ENCODE results near the gene ZNF460. TPM values are rescaled to one million over a fixed set of nuclear protein-coding genes. Genes with fewer than 3 reads are reported as not detected.

ZNF460 gene
- total and polyA plus RNA-seq, 11 donors: 3.6 to 47.9 (median 31.0) TPM

GRCh38 chr19:57317503-57317902 lies 37.2 kb downstream of the ZNF460 start:
- Histone ChIP-seq H3K27me3 (peaks cover 0 to 28% (median 0%) of the 10 kb centered on the region in 9 donors), H3K4me1 (peaks cover 0 to 24% (median 18%) of the 10 kb centered on the region in 12 donors), H3K9me3 (no peaks in the 10 kb centered on the region), H3K27ac (peak overlapping the region in 2 of 12 donors; percentile 11 to 23), H3K4me3 (peak overlapping the region in 9 of 12 donors; percentile 27 to 42 (median 38)), H3K36me3 (no peaks in the 10 kb centered on the region)
- TF ChIP-seq CTCF (IDR thresholded peaks at IDR 0.05) (peak in 1 of 12 donors; percentile 7), POLR2A (IDR thresholded peaks at IDR 0.05) (no peak)
- intact Hi-C loops (cut with DNase I): loop anchor here in 1 of 10 donors (5.0 kb wide), 1 partner anchor 35 kb away; the partner anchor contains the start of gene ZNF460
- WGBS, 4 donors: 6 to 16% (median 8%) methylated on average over 29 of the region's 29 CpGs
- ATAC-seq (peak in 3 of 4 donors; percentile 20 to 23 (median 23)), DNase-seq (peak in 1 of 5 donors; percentile 37)

- DNase-seq: no peak
- H3K36me3 ChIP-seq: peaks cover 0 to 20% (median 15%) of the 10 kb centered on the region in 9 donors
- peaks cover 0 to 28% (median 0%) of the 10 kb centered on the region in 9 donors for H3K27me3 ChIP-seq
- peak overlapping the region; percentile 66 to 96 (median 91) for H3K27ac ChIP-seq
- ATAC-seq: peak; percentile 7 to 14 (median 12)
- peaks cover 0 to 12% (median 0%) of the 10 kb centered on the region in 12 donors for H3K9me3 ChIP-seq
- H3K4me1 ChIP-seq: peaks cover 0 to 33% (median 20%) of the 10 kb centered on the region in 12 donors
- 0 to 2% (median 1%) methylated on average over 1 of the region's 1 CpG for WGBS, 4 donors
- H3K4me3 ChIP-seq: peak overlapping the region; percentile 74 to 96 (median 87)
- TF ChIP-seq CTCF (IDR thresholded peaks at IDR 0.05): no peak
- TF ChIP-seq POLR2A (IDR thresholded peaks at IDR 0.05): no peak
- intact Hi-C loops (cut with DNase I): loop anchor here in 8 of 10 donors (1.0 to 5.0 kb wide), 8 partner anchors 31 to 71 kb away; partner anchors contain the start of genes ZNF460 (in 3 of the 8), TRAPPC2B (in 2 of the 8), ZNF547 (in 2 of the 8) and ZNF304 (in 1 of the 8)
These were observed 39.5 kb downstream of the ZNF460 start for GRCh38 chr19:57319869-57320179.

- H3K27me3 ChIP-seq: peaks cover 0 to 28% (median 0%) of the 10 kb centered on the region in 9 donors
- TF ChIP-seq CTCF (IDR thresholded peaks at IDR 0.05) (no peak), POLR2A (IDR thresholded peaks at IDR 0.05) (peak; percentile 65 to 90)
- ATAC-seq (peak; percentile 99 to 100 (median 100)), DNase-seq (peak; percentile 97 to 98 (median 98))
- intact Hi-C loops (cut with DNase I): loop anchor here in 7 of 10 donors (1.0 to 5.0 kb wide), 8 partner anchors 31 to 70 kb away; partner anchors contain the start of genes TRAPPC2B (in 2 of the 7), ZNF460 (in 2 of the 7), ZNF547 (in 2 of the 7) and ZNF304 (in 1 of the 7)
- peak within 1 kb of the TSS; percentile 74 to 96 (median 87) for H3K4me3 ChIP-seq
- peaks cover 0 to 19% (median 0%) of the 10 kb centered on the region in 12 donors for H3K9me3 ChIP-seq
- WGBS, 4 donors: 0 to 1% (median 1%) methylated on average over 38 to 71 of the region's 71 CpGs
- peaks cover 0 to 26% (median 21%) of the 10 kb centered on the region in 9 donors for H3K36me3 ChIP-seq
- peaks cover 0 to 33% (median 20%) of the 10 kb centered on the region in 12 donors for H3K4me1 ChIP-seq
- peak within 1 kb of the TSS; percentile 66 to 96 (median 91) for H3K27ac ChIP-seq
These were observed 40.1 kb downstream of the ZNF460 start, which contains the start of gene ZNF543 for GRCh38 chr19:57320180-57321084. Gene ZNF543, plus strand, starts transcription at chr19:57320472. Its CDS starts 382 bp downstream, at chr19:57320854.

Data from heart left ventricle (tissue), 16 donors.